Left ventricle myocardium superior (tissue), 1 donor: ENCODE data around the gene KPNA6. TPM values are rescaled to one million over a fixed set of nuclear protein-coding genes. Genes with fewer than 3 reads are reported as not detected.
"Not testable (repeated sequence)": the region's sequence is repeated elsewhere in the genome, so short reads cannot be mapped to it uniquely, and the experiment has no call there.

Experiments used
- ATAC-seq: fragments of 200-7000 bp; cut with Tn5 transposase; one replicate; pipeline ENCODE4 v1.9.1; 2020; ENCODE audit warnings: mild to moderate bottlenecking, moderate library complexity
- DNase-seq: peaks from one replicate; pipeline ENCODE4 v3.0.0-alpha.2; 2020
- intact Hi-C: fragments of 100-400 bp; cut with micrococcal nuclease; formaldehyde crosslinking; loops from one replicate; pipeline ENCODE4 v1.11.0; 2022
- total RNA-seq: library from RNA; stranded (reverse); fragmentation: NEBNext Ultra II Directional; extraction: Animal tissue kit (Norgen Biotek cat#: 25700); gene quantifications from one replicate; pipeline ENCODE4 v1.2.1, GENCODE V29; 2021
- donor health status: DM: no; HTN: yes; CAD: no; lungs with severe emphysema.

Gene KPNA6
- total RNA-seq, 1 donor from 2014 or later, result 78.6 TPM

DNA sequence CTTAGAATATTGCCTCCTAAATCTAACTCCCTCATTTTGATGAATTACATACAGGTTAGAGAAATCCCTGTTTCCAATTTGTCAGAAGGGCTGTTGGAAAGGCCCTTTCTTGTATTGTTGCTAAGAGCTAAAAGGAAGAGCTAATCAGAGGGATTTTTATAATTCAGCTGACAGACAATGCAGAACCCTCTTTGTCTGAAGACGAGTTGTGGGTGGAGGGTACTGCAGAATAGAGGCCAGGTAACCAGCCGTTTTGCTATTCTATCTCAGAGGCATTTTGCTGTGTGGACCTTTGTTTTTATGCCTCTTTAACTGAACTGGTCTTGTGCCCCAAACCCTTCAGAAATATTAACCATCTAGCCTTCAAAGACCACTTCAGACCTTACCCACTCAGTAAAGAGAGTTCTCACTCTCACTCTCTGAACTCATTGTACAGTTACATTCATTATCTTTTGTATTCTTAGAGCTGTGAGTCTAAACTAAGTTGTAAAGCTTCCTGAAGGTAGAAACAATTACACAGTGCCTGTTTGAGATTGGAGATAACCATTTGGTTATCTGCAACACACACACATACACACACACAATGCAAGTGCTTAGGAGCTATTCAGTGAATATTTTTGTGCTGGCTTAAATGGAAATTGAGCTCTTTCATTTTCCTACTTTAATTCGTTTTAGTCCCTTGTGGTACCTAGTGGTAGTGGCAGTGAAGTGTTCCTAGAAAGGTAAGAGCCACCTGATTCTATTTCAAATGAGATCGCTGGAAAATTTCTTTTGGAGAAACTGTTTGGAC, 19.7 kb downstream of the KPNA6 start:
- intact Hi-C loops, result no loop called here
- ATAC-seq, result no peak
- DNase-seq, result no peak

DNA sequence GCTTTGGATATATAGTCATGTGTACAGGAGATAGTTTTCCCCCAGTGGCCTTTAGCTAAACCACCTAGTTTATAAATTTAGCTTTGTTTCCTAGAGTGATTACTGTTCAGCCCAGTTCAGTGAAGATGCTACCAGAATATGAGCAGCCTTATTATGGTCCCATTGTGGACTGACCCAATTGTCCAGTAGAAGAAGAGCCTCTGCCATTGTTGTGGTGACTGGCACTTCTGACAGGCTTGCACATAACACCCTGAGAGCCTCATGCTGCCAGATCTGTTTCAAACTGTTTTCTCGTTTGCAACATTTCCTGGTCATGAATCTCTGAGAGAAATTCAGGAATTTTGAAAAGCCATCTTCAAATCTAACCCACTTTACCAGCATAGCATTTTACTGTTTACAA, 20.6 kb downstream of the KPNA6 start:
- no peak for DNase-seq
- intact Hi-C loops, result no loop called here
- ATAC-seq, result no peak

DNA sequence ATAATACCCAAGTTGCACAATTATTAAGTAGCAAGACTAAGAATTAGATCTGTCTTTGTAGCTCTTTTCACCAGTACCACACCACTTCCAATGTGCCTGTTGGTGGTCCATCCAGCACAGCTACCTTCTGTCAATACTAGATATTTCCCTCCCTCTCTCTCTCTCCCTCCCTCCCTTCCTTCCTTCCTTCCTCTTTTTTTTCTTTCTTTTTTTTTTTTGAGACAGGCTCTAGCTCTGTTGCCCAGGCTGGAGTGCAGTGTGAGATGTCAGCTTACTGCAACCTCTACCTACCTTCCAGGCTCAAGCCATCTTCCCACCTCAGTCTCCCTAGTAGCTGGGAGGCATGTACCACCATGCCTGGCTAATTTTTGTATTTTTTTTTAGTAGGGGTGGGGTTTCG, 21.1 kb downstream of the KPNA6 start:
- intact Hi-C loops, result no loop called here
- ATAC-seq (no peak), DNase-seq (no peak)

DNA sequence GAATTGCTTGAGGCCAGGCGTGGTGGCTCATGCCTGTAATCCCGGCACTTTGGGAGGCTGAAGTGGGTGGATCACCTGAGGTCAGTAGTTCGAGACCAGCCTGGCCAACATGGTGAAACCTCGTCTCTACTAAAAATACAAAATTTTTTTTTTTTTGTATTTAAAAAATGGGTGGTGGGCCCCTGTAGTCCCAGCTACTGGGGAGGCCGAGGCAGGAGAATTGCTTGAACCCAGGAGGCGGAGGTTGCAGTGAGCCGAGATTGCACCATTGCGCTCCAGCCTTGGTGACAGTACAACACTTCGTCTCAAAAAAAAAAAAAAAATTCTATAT, 26.1 kb downstream of the KPNA6 start:
- intact Hi-C loops, ATAC-seq: not testable (repeated sequence)

DNA sequence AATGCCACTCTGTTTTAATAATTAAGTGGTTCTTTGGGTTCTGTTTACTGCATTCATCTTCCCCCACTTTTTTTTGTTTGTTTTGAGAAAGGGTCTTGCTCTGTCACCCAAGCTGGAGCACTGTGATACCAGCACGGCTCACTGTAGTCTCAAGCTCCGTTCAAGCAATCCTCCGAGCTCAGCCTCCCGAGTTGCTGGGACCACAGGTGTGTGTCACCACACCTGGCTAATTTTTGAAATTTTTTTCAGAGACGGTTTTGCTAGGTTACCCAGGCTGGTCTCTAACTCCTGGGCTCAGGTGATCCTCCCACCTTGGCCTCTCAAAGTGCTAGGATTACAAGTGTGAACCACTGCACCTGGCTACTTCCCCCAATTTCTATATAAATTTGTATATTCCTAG, 29.3 kb downstream of the KPNA6 start:
- intact Hi-C loops, result no loop called here
- ATAC-seq, result no peak
- no peak for DNase-seq

More for the DNA sequence above, 26.1 kb downstream of the KPNA6 start:
- not testable (repeated sequence) for DNase-seq

DNA sequence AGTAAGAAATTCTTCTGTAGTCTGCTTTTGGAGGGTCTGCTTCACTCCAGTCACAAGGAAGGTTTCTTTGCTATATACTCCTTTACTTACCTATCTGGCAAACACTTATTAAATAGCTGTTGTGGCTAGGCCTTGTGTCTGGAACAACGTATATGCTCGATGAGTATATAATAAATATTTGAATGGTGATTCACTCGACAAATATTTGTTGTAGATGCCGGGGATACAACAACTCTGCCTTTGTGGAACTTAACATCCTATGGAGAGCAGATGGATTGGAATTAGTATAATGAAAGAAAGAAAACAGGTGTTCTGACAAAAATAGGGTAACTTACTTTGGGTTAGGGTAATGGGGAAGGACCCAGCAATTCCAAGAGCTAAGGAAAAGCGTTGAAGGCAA, 31.1 kb downstream of the KPNA6 start:
- ATAC-seq (no peak), DNase-seq (no peak)
- intact Hi-C loops, result no loop called here

DNA sequence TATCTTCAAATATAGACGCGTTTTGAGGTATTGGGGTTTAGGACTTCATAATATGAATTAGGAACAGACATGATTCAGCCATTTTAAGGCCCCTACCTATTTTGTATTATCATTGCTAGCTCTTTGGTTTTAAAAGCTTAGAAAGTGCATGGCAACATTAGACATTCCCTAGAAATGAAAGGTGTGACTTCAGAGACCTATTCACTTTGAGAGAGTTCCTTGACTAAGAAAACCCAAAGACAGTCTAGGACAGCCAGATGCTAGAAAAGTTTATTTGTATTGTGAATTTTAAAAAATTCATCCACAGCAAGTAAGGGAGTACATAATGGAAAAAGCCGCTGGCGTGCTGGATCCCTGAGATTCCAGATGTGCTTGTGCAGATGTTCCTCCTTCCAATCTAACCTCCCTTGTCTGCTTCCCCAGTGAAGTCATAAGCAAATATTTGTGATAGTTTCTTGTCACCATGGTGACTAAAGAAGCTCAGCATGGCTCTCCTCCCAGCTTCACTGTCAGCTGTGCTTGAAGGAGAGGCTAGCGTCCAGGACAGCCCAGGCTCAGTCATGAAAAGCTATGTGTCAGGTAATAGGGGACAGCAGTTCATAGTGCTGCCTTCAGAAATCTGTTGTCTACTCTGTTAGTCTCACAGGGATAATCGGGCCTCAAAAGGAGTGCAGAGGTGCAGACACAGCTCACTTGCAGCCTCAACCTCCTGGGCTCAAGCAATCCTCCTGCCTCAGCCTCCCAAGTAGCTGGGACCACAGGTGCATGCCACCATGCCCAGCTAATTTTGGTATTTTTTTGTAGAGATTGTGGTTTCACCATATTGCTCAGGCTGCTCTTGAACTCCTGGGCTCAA, 34.8 kb downstream of the KPNA6 start:
- DNase-seq (peak; percentile 56), ATAC-seq (peak; percentile 93)
- intact Hi-C loops, result no loop called here

- intact Hi-C loops, DNase-seq, ATAC-seq: not testable (repeated sequence)
These were observed 35.4 kb downstream of the KPNA6 start for GRCh38 chr1:32143302-32143695.

DNA sequence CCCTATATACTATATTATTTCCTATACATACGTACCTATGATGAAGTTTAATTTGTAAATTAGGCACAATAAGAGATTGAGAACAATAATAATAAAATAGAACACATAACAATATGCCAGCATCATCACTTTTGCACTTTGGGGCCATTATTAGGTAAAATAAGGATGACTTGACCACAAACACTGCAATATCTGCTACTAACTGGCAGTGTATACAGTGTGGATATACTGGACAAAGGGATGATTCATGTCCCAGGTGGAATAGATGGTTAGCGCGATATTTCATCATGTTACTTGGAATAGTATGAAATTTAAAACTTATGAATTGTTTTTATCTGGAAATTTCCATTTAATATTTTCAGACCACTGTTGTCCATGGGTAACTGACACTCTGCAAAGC, 36.2 kb downstream of the KPNA6 start:
- DNase-seq (no peak), ATAC-seq (no peak)
- intact Hi-C loops, result no loop called here

DNA sequence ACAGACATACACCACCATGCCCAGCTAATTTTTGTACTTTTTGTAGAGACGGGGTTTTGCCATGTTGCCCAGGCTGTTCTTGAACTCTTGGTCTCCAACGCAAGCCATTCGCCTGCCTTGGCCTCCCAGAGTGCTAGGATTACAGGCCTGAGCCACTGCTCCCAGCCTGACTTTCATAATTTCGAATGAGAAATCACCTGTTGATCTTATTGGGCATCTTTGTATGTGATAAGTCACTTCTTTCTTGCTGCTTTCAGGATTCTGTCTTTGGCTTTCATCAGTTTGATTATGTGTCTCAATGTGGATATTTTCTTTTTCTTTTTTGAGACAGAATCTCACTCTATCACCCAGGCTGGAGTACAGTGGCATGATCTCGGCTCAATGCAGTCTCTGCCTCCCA, 39.9 kb downstream of the KPNA6 start:
- ATAC-seq, intact Hi-C loops, DNase-seq: not testable (repeated sequence)

DNA sequence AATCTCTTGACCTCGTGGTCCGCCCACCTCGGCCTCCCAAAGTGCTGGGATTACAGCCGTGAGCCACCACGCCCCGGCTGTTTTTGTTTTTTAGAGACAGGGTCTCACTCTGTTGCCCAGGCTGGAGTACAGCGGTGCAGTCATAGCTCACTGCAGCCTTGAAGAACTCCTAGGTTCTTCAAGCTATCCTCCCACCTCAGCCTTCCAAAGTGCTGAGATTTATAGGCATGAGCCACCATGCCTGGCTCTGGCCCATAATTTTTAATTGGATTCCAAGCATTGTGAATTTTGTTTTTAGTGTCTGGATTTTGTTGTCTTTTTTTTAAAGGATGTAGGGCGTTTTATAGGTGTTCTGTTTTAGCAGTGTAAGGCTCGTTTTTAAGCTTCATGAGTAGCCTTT, 43.0 kb downstream of the KPNA6 start:
- no peak for DNase-seq
- intact Hi-C loops, result no loop called here
- no peak for ATAC-seq

- intact Hi-C loops, result no loop called here
- ATAC-seq (peak; percentile 45), DNase-seq (no peak)
These were observed 43.5 kb downstream of the KPNA6 start for GRCh38 chr1:32151319-32151787.

- ATAC-seq (no peak), DNase-seq (no peak)
- intact Hi-C loops, result no loop called here
These were observed 51.3 kb downstream of the KPNA6 start for GRCh38 chr1:32159189-32159588.

DNA sequence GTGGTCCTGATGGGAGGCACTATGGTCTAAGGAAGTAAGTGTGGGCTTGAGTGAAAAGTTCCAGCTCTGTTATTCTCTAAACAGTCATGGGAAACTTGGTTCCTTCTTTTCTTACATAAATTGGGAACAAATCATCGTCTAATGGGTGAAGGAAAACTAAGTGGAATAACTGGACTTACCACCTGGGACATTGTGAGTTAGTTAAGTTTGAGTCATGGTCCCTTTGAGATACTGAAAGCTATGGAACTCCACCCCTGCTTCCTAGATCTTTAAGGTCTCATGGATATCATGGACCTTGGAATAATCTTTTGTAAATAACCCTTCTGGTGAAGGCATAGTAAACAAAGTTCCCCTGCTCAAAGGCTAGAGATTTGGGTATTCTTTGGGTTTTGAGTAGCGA, 55.5 kb downstream of the KPNA6 start:
- DNase-seq (no peak), ATAC-seq (no peak)
- intact Hi-C loops, result no loop called here

- DNase-seq, ATAC-seq, intact Hi-C loops: not testable (repeated sequence)
These were observed 57.8 kb downstream of the KPNA6 start for GRCh38 chr1:32165633-32166032.

GRCh38 chr1:32170991-32171390, 63.1 kb downstream of the KPNA6 start:
- DNase-seq (no peak), ATAC-seq (no peak)
- intact Hi-C loops, result no loop called here

DNA sequence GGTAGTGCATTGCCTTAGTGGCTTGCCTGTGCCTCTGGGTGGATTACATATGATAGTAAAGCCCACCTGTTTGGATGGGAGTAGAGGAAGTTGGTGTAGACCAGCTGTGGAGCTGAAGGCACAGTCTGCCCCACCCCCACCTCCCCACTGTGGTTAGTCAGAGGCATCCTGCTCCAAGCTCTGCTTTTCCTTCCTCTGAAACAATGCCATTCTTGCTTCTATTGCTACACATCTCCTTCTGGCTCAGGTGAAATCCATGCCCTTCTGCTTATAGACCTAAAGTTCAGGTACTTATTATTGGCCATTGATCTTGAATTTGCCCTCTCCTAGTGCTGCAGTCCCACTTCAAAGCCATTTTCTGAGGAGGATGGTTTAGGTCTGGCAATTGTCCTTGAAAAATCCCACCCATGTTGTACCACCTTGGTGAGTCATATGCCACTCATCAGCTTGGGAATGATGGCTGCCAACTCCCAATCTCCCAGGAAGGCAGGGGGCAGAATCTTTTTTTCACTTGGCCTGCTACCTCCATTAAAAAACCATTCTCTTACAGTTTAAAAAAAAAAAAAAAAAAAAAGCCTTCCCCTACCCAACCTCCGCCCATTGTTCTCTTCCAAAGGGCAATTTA, 64.9 kb downstream of the KPNA6 start:
- no peak for ATAC-seq

GRCh38 chr1:32178380-32179192, 70.7 kb downstream of the KPNA6 start:
- DNase-seq (no peak), ATAC-seq (no peak)
- intact Hi-C loops, result no loop called here

More for the DNA sequence above, 64.9 kb downstream of the KPNA6 start:
- intact Hi-C loops, result no loop called here
- DNase-seq, result no peak

GRCh38 chr1:32179193-32179442, 71.3 kb downstream of the KPNA6 start:
- no peak for DNase-seq
- peak; percentile 22 for ATAC-seq
- intact Hi-C loops, result no loop called here
